ENCODE measurements around the gene ZFAND3.

The ZFAND3 gene

DNA sequence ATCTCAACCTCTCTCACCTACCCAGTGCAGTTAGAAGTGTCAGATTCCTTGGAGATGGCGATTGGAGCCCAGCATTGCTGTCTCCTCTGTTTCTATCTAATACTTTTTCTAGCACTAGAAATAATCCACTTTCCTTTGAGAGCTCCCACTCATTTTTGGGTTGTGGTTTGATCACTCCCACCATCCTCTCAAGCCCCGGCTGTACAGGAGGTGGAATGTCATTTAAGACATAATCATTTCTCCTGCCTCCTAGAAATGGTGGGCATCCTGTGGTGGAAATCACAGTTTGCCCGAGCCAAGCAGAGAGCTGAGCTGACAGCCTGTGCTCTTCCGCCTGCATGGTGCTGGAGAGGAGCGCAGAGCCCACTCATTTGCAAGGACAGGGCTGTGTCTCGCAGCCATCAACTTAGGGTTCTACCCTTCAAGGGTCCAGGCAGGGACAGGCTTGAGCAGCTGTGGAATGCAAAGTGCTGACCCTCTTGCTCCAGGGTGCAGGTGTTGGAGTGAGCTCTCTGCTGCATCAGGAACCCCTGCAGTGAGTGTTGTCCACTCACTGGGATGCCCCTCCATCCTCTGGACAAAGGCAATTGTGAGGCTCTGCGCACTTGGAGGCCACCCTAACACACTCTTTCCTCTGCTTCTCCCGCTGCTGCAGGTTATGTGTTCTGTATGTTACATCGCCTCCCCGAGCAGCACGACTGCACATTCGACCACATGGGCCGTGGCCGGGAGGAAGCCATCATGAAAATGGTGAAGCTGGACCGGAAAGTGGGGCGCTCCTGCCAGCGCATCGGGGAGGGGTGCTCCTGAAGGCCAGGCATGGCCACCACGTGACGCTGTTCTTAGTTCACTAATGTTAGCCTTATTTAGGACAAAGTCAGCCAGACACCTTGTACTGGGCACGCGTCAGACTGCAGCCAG is 332.3 kb downstream of the ZFAND3 start:
- DNase-seq: no peak

DNA sequence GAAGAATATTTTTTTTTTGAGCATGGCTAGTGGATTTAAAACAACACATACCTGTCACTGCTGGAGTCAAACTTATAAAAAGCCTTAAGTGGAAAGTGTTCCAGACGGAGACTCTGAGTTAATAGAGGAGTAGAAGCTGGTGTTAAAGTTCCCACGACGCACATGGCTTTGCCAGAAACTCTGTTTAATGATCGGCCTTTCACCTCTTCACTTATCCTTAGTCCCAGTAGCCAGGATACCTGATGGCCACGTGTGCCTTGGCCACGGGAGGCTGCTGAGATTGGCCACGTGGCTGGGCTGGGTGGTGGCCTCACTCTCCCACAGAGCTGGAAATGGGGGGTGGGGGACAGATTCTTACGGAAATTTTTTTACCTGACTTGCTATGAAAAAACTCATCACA is 333.1 kb downstream of the ZFAND3 start:
- DNase-seq: no peak

DNA sequence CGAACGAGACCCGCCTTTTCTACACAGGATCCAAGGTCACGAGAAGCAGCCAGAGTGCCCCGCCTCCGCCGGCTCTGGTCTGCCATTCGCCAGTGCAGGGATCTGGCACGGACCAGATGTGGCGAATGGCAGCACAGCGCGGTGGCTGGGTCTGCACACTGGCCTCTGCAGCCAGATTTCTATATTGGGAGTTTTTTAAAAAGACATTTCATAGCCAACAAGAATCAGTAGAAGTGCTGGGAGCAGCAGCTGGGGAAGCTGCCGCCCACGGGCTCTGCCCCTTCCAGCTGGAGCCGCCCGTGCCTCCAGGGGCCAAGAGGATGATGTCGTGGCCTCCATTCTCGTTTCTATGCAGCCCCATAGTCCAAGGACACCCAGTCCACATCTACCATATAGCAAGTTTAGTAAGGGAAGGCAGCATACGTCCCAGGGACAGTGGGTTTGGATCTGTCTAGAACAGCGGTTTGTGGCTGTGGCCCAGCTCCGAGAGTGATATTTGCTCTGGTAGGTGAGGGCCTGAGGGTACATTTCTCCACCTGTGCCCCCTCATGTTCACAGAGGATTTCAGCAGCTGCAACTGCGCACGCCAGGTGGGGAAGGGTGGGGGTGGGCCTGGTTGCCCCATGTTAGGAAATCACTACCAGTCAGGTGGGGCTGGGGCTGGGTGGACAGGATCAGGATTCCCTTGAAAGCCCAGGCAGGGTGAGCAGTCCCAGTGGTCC is 333.7 kb downstream of the ZFAND3 start:
- no peak for DNase-seq

DNA sequence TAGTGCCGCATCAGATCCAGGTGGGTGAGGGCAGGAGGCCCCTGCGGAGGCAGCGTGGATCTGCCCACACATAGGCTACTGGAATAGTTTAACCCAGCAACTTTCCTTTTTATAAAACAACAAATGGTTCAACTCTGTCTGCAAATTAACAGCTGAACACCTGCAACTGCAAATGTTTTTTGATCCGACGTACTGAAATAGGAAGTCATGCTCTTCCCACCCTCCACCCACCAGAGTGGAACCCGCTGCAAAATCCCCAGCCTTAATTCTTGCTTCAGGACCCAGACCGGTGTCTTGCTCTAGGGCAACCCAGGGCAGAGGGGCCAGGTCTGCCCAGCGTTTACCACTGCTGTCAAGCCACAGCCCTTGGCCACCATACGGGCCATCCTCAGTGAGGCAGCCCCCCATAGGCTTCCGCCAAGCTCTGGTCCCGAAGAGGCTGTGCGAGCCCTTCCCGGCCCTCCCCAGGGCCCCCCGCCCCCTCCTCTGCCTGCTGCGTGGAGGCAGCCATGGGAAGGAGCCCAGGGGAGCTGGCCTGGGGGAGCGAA is 334.3 kb downstream of the ZFAND3 start:
- no peak for DNase-seq

DNA sequence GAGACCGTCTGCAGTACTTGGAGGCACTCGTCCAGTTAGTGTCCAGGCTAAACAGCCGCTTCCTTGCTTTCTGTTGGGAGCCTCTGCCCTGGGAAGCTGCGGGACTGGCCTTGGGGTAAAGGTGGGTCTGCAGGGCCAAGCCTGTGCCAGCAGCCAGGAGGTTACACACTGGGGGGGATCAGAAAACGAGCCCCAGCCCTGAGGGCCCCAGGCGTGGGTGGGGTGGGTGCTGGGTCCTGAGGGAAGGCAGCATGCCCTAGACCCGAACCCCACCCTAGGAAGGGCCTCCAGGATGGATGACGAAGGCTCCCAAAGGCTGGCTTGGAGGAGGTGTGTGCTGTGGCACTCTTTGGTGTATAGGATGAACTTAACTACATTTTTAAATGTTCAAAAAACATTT is 335.2 kb downstream of the ZFAND3 start:
- no peak for DNase-seq

DNA sequence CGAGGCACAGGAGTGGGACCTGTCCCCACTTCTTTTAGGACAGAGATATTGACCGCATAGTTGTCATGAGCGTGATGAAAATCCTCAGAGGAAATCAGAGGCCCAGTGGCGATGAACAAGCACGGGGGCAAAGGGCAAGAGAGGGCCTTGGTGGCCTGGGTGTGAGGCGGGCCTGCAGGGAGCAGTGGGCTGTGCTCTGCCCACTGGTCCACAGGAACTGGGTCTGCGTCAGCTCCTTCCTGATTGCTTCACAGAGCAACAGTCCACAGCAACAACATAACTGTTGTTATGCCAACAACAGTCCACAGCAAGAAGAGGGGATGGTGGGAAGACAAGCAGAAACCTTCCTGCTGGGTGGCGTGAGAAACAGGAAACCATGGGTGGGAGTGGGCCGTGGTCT is 335.6 kb downstream of the ZFAND3 start:
- no peak for DNase-seq

DNA sequence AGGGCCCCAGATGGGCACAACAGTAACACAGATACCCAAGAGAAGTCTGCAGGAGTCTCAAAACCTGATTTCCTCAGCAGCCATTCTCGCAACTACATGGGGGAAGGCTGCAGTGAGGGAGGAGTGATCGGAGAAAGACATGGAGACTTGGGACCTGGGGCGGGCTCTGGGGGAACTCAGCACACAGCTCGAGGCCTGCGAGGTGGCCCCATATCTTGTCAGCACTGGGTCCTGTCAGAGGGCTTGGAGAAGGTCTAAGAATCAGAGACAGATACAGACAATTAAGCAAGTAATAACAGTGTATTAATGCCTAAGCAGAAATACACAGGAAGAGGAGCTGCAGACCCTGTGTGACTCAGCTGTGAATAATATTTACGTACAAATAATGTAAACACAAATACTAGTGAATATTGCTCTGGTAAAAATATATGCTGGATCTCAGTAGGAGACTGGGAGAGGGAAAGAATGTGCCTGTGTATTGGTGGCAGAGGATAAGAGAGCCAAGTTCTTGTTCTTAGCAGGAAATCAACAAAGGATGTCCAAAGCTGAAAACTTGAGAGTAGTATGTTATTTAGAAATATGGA is 336.2 kb downstream of the ZFAND3 start:
- DNase-seq: no peak

DNA sequence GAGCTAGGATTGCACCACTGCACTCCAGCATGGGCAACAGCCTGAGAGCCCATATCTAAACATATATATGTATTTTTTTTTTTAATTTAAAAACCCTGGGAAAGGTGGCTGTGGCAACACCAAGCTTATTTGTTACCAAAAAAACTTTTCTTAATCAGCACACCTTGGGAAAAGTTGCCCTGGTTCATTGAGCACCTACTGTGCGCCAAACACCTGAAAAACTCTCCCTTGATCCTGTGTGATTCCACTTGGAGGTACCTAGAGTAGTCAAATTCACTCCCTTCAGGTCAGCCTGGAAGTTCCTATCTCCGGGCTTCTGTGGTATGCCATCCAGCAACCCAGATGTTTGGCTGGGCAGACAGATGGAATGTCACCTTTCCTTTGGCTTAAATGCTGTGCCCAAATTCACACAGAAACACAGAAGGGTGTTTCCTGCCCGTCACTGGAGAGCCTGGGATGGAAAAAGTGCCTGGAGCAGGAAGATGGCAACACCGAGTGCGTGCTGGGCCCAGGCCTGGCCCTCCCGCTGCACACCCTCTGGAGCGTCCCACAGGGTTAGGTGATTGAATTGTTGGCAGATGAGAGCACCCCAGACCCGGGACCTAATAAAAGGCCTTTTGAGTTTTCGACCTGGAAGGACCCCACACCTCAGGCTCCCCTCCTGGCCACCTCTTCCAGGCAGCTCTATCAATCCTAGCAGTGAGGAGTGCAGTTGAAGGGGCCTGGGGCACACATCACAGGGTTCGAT is 337.5 kb downstream of the ZFAND3 start:
- no peak for DNase-seq

DNA sequence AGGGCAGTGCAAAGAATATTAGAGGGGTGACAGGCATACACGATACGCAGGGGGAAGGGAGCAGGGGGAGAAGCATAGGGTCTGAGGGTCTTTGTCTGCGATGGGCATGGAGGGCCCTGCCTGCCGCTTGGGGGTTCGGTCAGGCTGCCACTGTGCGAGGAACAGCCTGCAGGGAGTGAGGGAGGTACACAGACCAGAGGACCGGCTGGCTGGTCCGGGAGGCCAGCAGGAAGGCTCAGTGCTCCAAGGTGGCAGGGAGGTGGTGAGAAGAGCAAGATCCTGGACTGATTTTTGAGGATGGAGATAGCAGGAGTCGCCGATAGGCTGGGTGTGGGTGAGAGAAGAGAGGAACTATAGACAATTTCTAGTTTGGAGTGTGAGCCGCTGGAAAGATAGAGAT is 338.4 kb downstream of the ZFAND3 start:
- no peak for DNase-seq

DNA sequence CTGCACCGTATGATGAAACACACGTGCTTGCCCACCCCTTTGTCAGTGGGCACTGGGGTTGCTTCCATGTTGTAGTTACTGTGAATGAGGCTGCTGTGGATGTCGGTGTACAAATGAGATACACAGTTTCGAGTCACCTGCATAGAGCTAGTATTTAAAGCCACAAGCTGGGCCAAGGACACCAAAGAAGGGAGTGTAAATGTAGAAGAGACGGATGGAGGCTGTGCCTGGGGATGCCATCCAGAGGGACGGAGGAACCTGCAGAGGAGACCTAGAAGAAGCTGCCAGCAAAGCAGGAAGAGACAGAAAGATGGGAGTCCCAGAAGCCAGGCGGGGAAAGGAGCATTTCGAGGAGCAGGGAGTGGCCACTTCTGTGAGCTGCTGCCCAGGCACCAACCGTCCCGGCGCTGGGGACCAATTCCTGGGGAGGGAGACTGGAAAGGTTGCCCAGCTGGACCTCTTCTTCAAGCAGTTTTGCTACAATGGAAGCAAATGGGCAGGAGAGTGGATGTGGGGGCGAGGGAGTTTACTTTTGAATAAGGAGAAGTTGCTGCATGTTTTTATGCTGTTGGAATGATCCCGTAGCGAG is 339.3 kb downstream of the ZFAND3 start:
- DNase-seq: no peak

DNA sequence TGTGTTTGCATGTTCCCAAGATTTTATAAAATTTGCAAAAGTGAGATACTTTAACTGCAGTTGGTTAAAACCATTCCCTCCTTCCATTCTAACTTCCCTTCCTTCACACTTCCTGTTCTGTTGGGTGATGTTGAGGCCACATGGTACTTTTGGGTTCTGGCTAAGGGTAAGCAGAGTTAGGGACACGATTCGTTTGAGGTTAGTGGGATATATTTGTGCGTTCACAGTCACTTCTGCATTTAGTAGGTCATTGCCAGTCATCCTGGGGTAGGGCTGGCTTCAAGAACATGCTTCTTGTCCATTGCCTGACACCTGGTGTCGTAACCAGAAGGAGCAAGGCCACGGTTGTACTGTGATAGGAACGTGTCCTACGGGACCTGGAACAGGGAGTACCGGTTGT is 340.1 kb downstream of the ZFAND3 start:
- no peak for DNase-seq

DNA sequence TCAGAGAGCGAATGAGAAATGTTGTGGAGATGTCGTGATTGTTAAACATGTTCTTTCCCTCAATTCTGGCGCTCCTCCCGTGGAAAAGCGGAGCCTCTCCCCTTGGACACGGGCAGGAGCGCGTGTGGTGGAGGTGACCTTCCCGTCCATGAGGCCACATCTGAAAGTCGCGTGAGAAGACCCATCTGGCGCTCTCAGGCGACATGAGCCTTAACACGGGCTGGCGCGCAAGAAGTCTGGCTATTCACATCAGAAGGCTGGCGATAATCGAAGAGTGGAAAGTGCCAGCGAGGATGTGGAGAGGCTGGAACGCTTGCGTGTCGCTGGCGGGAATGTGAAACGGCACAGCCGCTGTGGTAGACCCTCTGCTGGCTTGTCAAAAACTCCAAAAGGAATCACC is 341.3 kb downstream of the ZFAND3 start:
- no peak for DNase-seq

DNA sequence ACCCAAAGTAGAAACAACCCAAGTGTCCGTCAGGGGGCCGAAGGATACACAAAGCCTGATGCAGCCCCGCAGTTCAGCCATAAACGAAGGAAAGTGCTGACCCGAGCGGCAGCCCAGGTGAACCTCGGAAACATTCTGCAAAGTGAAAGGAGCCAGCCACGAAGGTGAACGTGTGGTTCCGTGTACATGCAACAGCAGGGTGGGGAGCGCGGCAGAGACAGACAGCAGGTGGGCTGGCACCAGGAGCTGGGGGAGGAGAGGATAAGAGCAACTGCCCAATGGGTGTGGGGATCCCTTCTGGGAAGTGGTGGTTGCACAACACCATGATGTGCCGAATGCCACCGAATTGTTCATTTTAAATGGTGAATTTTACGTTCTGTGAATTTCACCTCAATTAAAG is 341.8 kb downstream of the ZFAND3 start:
- DNase-seq: no peak

DNA sequence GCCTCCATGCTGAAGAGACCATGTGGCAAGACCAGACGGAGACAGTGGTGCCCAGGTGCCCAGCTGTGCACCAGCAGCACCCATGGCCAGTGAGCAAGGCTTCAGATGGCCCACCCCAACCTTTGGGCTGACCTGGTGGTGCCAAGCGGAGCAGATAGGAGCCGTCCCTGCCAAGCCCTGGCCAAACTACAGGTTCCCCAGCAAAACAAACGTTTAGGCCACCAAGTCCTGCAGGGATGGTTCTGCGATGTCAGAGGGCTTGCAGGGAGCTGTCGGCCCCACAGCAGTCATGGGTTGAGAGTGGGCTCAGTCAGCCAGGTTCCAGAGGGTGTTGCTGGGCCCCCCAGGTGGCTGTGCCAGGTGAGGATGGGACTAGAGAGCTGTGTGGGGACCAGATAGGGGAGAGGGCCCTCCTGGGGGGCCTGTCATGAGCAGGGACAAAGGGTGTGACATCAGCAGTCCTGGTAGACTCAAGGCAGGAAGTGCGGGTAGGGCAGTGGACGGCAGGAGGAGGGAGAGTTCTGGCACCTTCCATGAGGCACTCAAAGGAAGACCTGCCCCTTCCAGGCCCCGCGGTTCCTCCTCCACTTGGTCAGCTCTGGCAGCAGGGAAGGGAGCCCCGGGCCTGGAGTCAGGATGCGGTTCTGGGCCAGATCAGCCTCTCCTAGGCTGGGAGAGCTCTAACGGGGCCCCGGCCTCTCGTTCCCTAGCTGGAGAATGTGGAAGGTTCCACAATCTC is 342.4 kb downstream of the ZFAND3 start:
- DNase-seq: no peak

DNA sequence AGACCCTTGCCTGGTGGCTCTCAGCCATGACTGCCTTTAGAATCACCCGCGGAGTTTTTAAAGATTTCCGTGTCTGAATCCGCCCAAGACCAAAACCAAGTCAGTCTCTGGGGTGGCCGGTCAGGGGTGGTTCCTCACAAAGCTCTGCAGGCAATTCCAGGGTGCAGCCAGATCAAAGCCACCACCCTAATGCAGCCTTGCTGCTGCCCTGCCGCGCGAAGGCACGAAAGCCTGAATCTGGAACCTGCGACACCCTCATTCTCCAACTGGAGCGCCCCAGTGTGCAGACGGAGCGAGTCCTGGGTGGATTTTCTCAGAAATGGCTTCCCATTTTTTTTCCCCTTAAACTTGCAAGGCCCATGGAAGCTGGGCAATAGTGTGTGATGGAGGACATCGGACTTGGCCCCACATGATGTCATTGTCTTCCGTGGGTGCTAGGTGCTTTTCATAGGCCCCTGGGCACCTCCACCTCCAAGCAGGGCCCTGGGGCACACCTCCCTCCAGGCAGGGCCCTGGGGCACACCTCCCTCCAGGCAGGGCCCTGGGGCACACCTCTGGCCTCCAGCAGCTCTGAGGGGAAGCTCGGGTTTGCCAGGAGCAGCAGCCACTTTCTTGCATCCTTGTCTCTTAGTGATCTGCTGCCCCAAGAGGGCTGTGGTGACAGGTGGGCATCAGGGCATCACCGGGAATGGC is 343.1 kb downstream of the ZFAND3 start:
- DNase-seq: no peak

DNA sequence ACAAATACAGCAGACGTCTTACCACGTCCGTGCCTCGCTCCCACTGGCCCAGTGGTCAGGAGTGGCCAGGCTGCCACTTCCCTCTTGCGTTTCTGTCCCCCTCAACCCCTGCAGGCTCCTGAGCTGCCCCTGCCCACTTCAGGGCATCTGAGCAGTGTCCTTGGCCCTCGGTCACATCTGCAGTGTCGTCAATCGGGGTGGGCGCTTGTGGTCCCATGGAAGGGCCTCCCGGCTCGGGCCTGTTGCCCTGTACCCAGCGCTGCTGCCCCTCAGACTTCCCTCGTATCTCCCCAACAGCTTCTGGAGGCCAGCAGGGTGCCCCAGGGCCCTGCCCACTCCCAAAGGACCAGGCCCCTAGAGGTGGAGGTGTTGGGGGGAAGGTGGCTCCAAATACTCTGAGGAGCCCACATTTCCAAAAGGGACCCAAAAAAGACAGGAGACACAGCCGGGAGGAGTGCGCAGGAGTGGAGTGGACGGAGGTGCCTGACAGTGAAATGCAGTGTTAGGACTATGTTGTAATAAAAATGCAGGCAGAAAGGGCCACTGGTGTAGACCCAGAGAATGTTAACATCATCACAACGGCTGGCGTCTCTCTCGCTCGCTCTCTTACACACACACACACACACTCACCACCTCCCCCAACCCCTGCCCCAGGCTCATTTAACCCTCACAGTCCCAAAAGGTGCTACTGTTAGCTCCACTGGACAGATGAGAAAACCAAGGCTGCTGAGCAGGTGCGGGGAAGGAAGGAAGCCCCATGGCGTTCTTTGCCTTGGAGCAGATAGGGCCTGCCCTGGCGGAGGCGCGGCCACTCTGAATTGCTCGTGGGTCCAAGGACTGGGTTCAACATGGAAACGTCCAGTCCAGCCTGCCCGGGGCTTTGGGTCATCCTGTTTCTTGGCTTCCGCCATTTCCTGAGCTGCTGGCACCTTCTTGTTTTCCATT is 343.9 kb downstream of the ZFAND3 start:
- DNase-seq: no peak

DNA sequence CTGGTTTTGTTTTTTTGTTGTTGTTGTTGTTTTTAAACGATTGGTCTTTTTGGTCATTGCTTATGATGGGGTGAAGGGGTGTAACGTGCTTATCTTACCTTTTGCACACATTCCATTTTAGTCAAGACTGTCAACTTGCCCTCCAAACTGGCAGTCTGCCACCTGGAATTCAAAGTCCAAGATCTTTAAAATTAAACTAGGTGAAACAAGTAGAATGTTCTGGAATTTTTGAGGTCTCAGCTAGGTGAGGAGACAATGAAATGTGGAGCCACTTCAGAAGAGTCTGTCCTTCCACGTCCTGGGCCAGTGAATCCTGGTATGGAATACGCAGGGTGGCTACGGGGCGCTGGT is 344.6 kb downstream of the ZFAND3 start:
- DNase-seq: no peak

DNA sequence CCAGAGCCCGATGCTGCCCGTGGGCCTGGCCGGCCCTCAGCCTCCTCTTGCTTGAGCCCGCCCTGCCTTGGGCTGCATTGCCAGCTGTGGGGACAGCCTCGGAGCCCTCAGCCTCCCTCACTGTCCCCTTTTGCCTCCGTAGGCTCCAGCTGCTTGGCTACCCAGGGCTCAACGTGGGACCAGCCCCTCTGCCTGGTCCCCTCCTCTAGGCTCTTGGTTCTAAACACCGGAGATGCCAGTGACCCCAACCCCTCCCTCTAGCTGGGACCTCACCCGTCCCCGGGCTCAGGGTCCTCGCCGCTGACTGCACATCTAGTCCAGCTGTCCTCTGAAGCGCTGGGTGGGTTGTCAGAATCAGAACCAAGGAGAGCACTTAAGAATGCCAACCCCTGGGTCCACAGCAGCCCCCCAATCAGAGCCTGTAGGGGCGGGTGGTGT is 345.2 kb downstream of the ZFAND3 start:
- DNase-seq: no peak
